Astrocyte of the spinal cord (primary cell): Measurements from ENCODE around the gene GMNC.

ENCODE experiments used
- DNase-seq: peaks from one replicate; pipeline ENCODE4 v3.0.0; 2011; ENCODE audit warnings: low read depth, low spot score
- H3K4me3 ChIP-seq: 2 replicates; pipeline ENCODE4 v1.5.1; 2011; ENCODE audit warnings: low read depth, mild to moderate bottlenecking, low read length, moderate library complexity
- CTCF ChIP-seq: IDR thresholded peaks from 2 replicates; pipeline ENCODE4 v1.5.1; 2012; ENCODE audit warnings: low read depth, mild to moderate bottlenecking, low read length, inconsistent platforms
- in situ Hi-C: cut with HindIII; loops from 2 replicates; pipeline ENCODE4 v1.10.0; 2017; ENCODE audit warnings: low sequenced_read_pairs

Gene GMNC

DNA sequence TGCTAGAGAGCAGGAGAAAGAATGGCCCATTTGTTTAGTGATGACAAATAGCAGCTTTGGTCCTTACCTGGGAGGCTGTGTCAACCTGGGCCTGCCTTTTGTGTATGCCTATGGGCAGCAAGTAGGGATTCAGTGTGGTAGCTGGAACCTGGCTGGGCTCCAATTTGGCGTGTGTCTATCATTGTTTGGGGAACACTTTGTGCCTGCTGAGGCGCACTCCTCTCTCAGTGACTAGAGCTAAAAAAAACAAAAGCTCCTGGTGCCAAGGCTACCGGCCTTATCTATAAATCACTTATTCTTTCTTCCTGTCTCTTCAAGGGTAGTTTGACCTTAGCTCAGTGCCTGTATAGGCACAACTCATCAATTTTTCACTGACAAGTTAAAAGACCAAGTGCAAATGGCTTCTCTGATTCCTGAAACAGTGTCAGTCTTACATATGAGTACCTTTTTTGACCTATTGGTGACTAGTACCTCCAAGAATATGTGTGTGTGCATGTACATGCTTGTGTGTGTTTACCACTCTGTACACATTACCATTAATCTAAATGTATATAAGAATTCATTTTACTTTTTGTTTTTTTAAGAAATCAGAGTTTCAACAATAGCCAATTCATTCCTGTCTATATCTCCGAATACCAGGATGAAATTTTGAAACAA is 54.6 kb downstream of the GMNC start:
- in situ Hi-C loops = no loop called here
- TF ChIP-seq CTCF = no peak

More for the DNA sequence above, 54.6 kb downstream of the GMNC start:
- DNase-seq = no peak
- H3K4me3 ChIP-seq = no peak overlapping the region
